Mesenteric fat pad (tissue), 1 donor: ENCODE measurements around the gene UTP15. TPM values are rescaled to one million over a fixed set of nuclear protein-coding genes. Genes with fewer than 3 reads are reported as not detected.

Source experiments
- DNase-seq: peaks from one replicate; pipeline ENCODE4 v3.0.0-alpha.2; 2020; ENCODE audit warnings: low spot score
- long read RNA-seq: library from polyadenylated mRNA; unstranded; transcript quantifications from one replicate; pipeline ENCODE4 v2.0.0, GENCODE V29; 2020
- total RNA-seq: library from RNA; stranded (reverse); fragmentation: NEBNext Ultra II Directional; extraction: Animal tissue kit (Norgen Biotek cat#: 25700); gene quantifications from one replicate; pipeline ENCODE4 v1.2.1, GENCODE V29; 2021
- donor health status: DM: yes; HTN: yes; CAD: no.

The UTP15 gene
- total RNA-seq, result 19.5 TPM
- long read RNA-seq, transcript UTP15-201 (13 exons, 3,687 nt), result major isoform, 25 of 27 reads
- long read RNA-seq, partial matches to known transcripts, result 1 of 27 reads
- long read RNA-seq, other reads (novel, unspliced or antisense), result 1 of 27 reads

DNA sequence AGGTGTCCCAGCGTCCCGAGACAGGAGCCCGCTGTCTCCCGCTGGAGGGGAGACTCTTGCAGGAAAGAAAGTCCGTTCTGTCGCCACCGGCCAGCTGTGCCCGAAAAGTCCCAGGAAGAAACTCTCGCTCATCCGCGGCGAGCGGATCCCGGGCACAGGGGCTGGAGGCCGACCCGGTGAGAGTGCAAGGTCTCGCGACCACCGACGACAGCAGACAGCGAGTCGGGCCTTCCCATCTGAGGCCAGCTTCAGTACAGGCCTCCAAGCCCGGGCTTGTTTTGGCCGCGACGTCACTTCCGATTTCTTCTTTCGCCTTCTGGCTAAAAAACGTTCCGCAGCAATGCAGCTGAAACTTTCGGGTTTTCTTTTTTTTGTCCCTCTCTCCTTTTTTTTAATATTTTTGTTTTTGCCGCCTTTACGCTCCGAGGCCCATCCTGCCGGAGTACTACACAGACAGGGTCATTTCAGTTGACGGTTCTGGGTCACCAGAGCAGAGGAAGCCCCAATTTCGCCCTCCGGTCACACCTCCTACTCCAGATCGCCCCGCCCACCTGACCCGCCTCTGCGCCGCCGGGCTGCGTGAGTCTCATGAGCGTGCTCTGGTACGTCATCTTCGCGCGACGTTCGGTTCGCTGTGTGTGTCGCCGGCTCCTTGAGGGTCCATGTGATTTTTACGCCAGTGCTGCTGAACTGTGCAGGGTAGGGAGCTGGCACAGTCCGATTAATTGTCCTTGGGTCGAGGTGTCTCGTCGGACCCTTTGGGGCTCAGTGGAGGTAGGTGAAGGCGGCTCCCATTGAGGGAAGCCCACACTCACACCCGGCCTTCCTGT is at the start of gene UTP15, which contains the start of gene ANKRA2:
TSS of gene UTP15 (plus strand) at position 605 of the 830 bp plus-strand sequence. CDS start 1,602 bp downstream, outside the sequence.
TSS of gene ANKRA2 (minus strand) at position 501 of the 830 bp plus-strand sequence. CDS start 2,758 bp downstream, outside the sequence.
- DNase-seq, result peak; percentile 100

GRCh38 chr5:73519531-73520283 is 45.8 kb upstream of the UTP15 start:
- DNase-seq, result no peak

GRCh38 chr5:73522989-73523388 is 42.6 kb upstream of the UTP15 start:
- no peak for DNase-seq

- no peak for DNase-seq
Observed at GRCh38 chr5:73523861-73524260, 41.7 kb upstream of the UTP15 start.

DNA sequence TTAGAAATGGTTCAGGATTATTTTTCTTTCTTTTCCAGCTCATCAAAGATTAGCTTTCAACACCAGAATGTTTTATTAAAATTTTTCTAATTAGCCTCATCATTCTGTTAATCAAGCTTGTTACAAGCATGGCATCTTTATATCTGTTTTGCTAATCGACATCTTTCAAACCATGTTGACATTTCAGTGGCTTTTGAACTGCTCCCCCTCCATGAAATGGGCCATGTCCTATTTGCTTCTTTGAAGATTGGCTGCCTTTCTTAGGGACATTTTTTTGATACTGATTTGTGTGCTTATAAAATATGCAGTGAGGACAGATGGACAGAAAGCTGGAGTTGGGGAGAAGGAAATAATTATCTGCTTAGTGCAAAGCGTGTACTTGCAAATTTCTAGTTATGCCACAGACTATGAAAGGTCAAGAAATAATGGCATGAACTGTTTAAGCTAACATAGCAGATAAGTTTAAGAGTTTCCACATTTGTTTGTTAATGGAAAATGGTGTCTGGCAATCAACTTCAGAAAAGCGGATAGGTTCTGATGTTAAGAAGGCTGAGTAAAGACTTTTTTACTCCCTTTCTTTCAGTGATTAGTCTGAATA is 39.8 kb upstream of the UTP15 start:
- DNase-seq, result no peak

DNA sequence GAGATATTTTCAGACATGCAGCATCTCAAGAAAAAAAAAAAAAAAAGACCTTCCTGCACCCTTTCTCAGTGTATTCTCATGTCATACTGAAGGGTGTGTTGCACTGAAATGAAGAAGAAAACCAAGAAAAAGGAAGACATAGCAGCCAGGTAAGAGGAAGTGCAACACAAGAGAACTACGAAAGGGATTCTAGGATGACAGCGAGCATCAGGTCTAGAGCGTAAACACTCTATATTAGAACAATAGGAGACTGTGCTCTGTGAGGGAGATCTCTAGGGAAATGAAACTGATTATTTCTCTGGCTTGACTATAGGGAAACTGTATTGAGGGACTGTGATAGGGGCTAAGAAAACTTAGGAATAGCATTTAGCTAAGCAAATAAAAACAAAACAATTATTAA is 37.3 kb upstream of the UTP15 start:
- DNase-seq, result no peak

- DNase-seq, result no peak
Observed at GRCh38 chr5:73529081-73529480, 36.5 kb upstream of the UTP15 start.

GRCh38 chr5:73531356-73531755 is 34.2 kb upstream of the UTP15 start:
- DNase-seq, result no peak

- DNase-seq, result no peak
Observed at GRCh38 chr5:73532195-73532594, 33.3 kb upstream of the UTP15 start.

DNA sequence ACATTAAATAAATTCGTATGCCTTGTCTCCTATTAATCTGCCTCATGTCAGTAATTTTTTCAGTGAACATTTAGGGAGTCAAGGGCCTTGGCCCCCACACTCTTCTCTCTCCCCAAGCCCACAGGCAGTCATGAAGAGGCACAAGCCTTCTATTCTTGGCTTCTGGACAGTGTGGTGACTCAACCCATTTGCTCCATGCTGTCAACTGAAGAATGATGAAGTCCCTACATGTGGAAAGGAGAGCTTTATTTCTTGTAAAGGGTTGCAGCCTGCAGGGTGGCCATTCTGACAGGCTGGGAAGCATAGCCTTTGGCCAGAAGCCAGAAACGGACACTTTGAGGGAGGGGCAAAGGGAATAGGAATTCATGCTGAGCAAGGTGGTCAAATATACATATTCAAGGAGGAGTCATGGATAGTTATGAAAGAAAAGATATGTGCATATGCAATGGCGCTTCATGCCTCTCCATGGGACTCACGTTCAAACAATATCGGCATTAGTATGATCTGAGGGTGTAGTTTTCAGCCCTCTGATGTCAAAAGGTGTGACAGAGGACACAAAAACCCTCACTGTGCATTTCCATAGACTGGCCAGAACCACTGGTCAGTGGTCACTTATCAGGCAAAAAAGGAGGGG is 31.4 kb upstream of the UTP15 start:
- DNase-seq, result no peak

- no peak for DNase-seq
Observed at GRCh38 chr5:73534971-73535370, 30.6 kb upstream of the UTP15 start.

DNA sequence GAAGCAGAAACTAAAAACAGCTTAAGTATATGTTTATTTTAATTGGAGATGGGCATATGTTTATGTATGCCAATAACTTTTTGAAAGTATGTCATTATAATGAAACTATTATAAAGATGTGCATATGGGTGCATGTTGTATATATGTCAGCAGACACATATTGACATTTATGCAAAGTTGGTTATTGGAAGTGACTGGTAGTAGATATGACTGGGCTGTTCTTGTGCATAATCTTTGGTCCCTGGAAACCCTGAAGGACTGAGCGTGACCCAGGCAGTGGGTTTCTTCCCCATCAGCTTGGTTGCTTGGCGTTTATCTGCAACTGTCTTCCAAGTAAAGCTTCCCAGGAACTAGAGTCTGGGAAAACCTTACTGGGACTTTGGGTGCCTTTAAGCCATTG is 25.8 kb upstream of the UTP15 start:
- DNase-seq, result no peak

- DNase-seq, result no peak
Observed at GRCh38 chr5:73540192-73540591, 25.4 kb upstream of the UTP15 start.

DNA sequence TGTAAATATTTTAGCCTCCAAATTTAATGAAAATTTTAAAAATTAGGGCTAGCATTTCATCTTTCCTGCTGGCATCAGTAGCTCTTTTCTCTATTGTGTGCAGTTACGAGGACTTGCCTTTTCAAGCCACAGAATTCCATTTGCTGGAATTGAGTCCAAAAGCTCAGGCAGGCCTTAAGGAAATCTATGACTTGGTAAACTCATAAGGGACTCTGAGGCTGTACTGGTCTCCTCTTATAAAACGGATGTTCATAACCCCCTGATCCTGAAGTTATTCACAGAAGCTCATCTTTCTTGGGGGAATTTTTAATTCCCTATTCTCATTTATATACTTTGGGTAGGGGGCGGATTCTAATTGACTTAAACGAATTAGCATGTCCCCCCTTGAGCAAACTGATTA is 23.5 kb upstream of the UTP15 start:
- no peak for DNase-seq

- DNase-seq, result no peak
Observed at GRCh38 chr5:73544429-73545402, 20.8 kb upstream of the UTP15 start.

DNA sequence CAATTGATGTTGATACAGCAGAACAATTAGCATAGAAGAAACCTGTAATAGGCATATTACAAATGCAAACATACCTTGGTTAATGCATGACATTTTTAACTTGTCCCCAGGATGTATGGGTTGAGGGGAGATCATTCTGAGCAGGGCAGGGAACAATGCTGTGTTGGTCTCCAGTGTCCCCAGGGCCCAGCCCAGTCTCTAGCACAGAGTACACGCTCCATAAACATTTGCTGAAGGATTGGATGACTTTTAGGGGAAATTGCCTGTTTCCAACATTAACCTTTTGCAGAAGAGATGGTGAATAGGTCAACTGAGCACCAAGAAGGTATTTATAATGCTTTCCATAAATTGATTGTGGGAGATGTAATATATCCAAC is 20.2 kb upstream of the UTP15 start:
- no peak for DNase-seq

- DNase-seq, result no peak
Observed at GRCh38 chr5:73550016-73550415, 15.5 kb upstream of the UTP15 start.

DNA sequence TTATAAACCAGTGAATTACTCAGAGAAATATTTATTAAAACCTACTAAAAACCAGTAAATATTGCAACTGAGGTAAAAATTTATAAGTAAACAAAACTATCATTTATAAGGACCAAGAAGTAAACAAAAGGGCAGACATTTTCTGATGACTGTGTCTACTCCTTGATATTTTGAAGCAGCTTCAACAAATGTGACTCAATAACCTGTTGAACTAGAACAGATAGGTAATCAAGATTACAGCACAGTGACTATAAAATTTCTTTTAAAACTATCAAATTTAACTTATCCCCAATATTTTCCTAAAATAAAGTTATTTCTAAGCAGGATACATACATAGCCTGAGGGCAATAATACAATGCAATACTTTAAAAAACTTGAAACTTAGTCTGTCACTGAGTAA is 12.9 kb upstream of the UTP15 start:
- no peak for DNase-seq

DNA sequence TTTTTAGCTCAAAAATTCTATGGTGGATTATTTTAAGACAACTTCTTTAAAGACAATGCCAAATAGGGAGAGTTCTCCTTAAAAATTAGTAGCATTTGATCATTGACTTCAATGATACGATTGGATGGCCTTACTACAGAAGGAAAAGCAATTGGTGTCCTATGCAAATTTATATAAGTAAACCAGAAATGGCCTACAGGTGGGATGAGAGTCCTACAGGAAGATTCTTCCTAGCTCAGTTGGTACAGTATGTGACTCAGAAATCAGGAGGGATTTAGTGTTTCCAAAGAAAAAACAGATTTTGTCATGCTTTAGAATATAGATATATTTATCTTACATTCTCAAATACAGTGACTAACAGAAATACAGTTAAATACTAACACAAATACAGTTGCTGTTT is 6.6 kb upstream of the UTP15 start:
- DNase-seq, result no peak

GRCh38 chr5:73564018-73564417 is 1.5 kb upstream of the UTP15 start:
- DNase-seq, result no peak
